MCF 10A (cell line): ENCODE data around the gene PAMR1. TPM values are rescaled to one million over a fixed set of nuclear protein-coding genes. Genes with fewer than 3 reads are reported as not detected.

Source experiments
- BruUV-seq: library from RNA; stranded (reverse); fragments of 400-500 nt; replicated peaks from 2 replicates; lab custom pipeline; 2021; lab: Mats Ljungman, UMichigan
- CTCF ChIA-PET: fragments of 300-600 bp; sonication (Branson Sonifier 250); formaldehyde crosslinking; extraction: SDS; loops from one replicate; lab custom pipeline; 2021; ENCODE audit warnings: antibody characterized with exemption, inconsistent platforms; lab: Yijun Ruan, JAX
- POLR2A ChIA-PET: fragments of 300-600, 350-650 bp; sonication (Branson Sonifier 250); formaldehyde crosslinking; extraction: SDS; loops from one replicate; lab custom pipeline; 2020; ENCODE audit warnings: antibody characterized with exemption, inconsistent platforms; lab: Yijun Ruan, JAX
- DNase-seq: peaks from one replicate; pipeline ENCODE4 v3.0.0-alpha.2; 2018; ENCODE audit not compliant: unreplicated experiment
- H3K27ac Mint-ChIP-seq: one replicate; pipeline ENCODE4 v1.8.0; 2022; ENCODE audit warnings: mild to moderate bottlenecking, low read depth, mixed read lengths; ENCODE audit not compliant: unreplicated experiment
- H3K27me3 Mint-ChIP-seq: one replicate; pipeline ENCODE4 v1.8.0; 2022; ENCODE audit warnings: mixed read lengths; ENCODE audit not compliant: insufficient read depth, unreplicated experiment
- H3K36me3 Mint-ChIP-seq: one replicate; pipeline ENCODE4 v1.8.0; 2022; ENCODE audit warnings: mild to moderate bottlenecking, moderate library complexity, mixed read lengths; ENCODE audit not compliant: insufficient read depth, unreplicated experiment
- H3K4me1 Mint-ChIP-seq: one replicate; pipeline ENCODE4 v1.8.0; 2022; ENCODE audit warnings: mixed read lengths; ENCODE audit not compliant: insufficient read depth, unreplicated experiment
- H3K4me3 Mint-ChIP-seq: one replicate; pipeline ENCODE4 v1.8.0; 2022; ENCODE audit warnings: mild to moderate bottlenecking, moderate library complexity, mixed read lengths; ENCODE audit not compliant: unreplicated experiment
- H3K9me3 Mint-ChIP-seq: one replicate; pipeline ENCODE4 v1.8.0; 2022; ENCODE audit warnings: mixed read lengths; ENCODE audit not compliant: unreplicated experiment
- intact Hi-C: fragments of 100-400 bp; cut with micrococcal nuclease; formaldehyde crosslinking; loops from 2 replicates; pipeline ENCODE4 v1.14.1; 2022
- total RNA-seq: library from RNA; stranded (reverse); gene quantifications from 2 replicates; pipeline ENCODE4 v1.2.3, GENCODE V29; 2022
- TF ChIP-seq, protein P1 (sequence below): fragments of 200-600 bp; IDR thresholded peaks from one replicate; pipeline ENCODE4 v1.8.0; 2022; ENCODE audit warnings: antibody characterized with exemption, mild to moderate bottlenecking; ENCODE audit not compliant: unreplicated experiment

PAMR1 gene
- total RNA-seq, 1 experiment from 2014 or later = 0.51 TPM

GRCh38 chr11:35539781-35540281 is 14.4 kb upstream of the PAMR1 start:
- intact Hi-C loops = no loop called here
- Mint-ChIP-seq H3K27me3 (no peaks in the 10 kb centered on the region), H3K4me1 (peaks cover 8% of the 10 kb centered on the region), H3K36me3 (no peaks in the 10 kb centered on the region), H3K4me3 (no peak overlapping the region), H3K9me3 (no peaks in the 10 kb centered on the region), H3K27ac (no peak overlapping the region)
- no peak for DNase-seq
- ChIA-PET CTCF (interaction anchor here (0.7 kb wide), 1 partner anchor 727 kb away, joined by 3 read pairs; no protein-coding TSS in a partner anchor), POLR2A (interaction anchor here (0.6 to 1.1 kb wide), 4 partner anchors 9 to 509 kb away, joined by 3 to 6 read pairs (median 4); no protein-coding TSS in a partner anchor)
- TF ChIP-seq, protein P1, sequence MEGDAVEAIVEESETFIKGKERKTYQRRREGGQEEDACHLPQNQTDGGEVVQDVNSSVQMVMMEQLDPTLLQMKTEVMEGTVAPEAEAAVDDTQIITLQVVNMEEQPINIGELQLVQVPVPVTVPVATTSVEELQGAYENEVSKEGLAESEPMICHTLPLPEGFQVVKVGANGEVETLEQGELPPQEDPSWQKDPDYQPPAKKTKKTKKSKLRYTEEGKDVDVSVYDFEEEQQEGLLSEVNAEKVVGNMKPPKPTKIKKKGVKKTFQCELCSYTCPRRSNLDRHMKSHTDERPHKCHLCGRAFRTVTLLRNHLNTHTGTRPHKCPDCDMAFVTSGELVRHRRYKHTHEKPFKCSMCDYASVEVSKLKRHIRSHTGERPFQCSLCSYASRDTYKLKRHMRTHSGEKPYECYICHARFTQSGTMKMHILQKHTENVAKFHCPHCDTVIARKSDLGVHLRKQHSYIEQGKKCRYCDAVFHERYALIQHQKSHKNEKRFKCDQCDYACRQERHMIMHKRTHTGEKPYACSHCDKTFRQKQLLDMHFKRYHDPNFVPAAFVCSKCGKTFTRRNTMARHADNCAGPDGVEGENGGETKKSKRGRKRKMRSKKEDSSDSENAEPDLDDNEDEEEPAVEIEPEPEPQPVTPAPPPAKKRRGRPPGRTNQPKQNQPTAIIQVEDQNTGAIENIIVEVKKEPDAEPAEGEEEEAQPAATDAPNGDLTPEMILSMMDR = no peak
- no TSS peak for BruUV-seq

DNA sequence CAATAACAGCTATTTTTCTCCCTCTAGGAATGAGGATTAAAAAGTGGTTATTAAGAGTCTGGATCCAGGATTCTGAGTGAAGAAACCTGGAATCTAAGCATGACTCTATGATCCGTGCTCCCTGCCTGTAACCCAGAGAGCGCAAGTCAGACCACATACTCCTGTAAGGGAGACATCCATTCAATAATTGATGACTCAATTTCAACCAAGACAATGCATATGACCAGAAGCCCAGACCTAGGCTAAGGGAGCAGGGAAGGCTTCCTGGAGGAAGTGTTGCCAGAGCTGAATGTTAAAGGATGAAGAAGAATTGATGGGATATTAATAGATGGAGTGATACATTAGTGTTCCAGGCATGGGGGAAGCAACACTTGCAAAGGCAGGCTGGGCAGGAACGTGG is 13.8 kb upstream of the PAMR1 start:
- TF ChIP-seq, protein P1 = no peak
- H3K4me3 Mint-ChIP-seq = no peak overlapping the region
- H3K4me1 Mint-ChIP-seq = peaks cover 8% of the 10 kb centered on the region
- ChIA-PET CTCF (no interaction called here), POLR2A (interaction anchor here (1.1 kb wide), 1 partner anchor 10 kb away, joined by 3 read pairs; no protein-coding TSS in a partner anchor)
- no peak for DNase-seq
- H3K9me3 Mint-ChIP-seq = no peaks in the 10 kb centered on the region
- H3K27ac Mint-ChIP-seq = no peak overlapping the region
- intact Hi-C loops = no loop called here
- no peaks in the 10 kb centered on the region for H3K27me3 Mint-ChIP-seq
- BruUV-seq = no TSS peak
- H3K36me3 Mint-ChIP-seq = no peaks in the 10 kb centered on the region

DNA sequence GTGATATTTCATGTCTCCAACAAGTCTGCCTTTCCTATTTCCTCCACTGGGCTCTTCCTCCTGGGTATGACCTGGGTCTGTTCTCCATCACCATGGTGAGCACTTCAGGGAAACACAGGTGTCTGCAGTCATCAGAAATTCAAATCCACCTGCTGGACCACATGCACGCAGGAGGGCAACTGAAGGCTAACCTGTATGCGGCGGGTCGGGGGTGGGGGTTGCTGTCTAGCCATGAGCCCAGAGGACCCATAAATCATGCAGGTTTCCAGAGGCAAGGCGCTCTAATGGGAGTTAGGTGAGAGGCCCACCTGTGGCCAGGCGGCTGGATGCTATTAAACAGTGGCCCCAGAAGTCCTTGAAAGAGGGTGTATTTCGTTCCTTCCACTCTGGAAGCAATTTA is 11.1 kb upstream of the PAMR1 start:
- intact Hi-C loops = no loop called here
- POLR2A ChIA-PET = no interaction called here
- Mint-ChIP-seq H3K9me3 (no peaks in the 10 kb centered on the region), H3K27me3 (no peaks in the 10 kb centered on the region), H3K27ac (no peak overlapping the region), H3K4me1 (peaks cover 8% of the 10 kb centered on the region), H3K4me3 (no peak overlapping the region), H3K36me3 (no peaks in the 10 kb centered on the region)
- DNase-seq = no peak
- BruUV-seq = no TSS peak
- CTCF ChIA-PET = no interaction called here
- TF ChIP-seq, protein P1 = no peak

DNA sequence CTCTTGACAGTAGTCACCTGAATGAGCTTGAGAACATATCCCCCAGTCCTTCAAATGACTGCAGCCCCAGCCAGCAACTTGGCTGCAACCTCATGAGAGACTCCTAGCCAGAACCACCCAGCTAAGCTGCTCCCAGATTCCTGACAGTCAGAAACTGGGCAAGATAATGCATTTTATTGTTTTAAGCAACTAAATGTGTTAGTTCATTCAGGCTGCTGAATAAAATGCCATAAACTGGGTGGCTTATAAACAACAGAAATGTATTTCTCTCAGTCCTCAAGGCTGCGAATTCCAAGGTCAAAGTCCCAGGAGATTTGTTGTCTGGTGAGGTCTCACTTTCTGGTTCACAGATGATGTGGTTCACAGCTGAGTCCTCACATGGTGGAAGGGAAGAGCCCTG is 5.8 kb upstream of the PAMR1 start:
- no peaks in the 10 kb centered on the region for H3K36me3 Mint-ChIP-seq
- no peak for DNase-seq
- H3K4me3 Mint-ChIP-seq = no peak overlapping the region
- intact Hi-C loops = no loop called here
- ChIA-PET CTCF (interaction anchor here (0.6 to 1.6 kb wide), 3 partner anchors 36 to 739 kb away, joined by 3 to 5 read pairs (median 4); no protein-coding TSS in a partner anchor), POLR2A (interaction anchor here (0.6 to 1.6 kb wide), 6 partner anchors 9 to 268 kb away, joined by 3 to 7 read pairs (median 3); no protein-coding TSS in a partner anchor)
- H3K27me3 Mint-ChIP-seq = no peaks in the 10 kb centered on the region
- H3K27ac Mint-ChIP-seq = peak overlapping the region; percentile 77
- H3K4me1 Mint-ChIP-seq = peaks cover 18% of the 10 kb centered on the region
- TF ChIP-seq, protein P1 = no peak
- BruUV-seq = no TSS peak
- no peaks in the 10 kb centered on the region for H3K9me3 Mint-ChIP-seq
